Measurements from ENCODE around the gene TMTC3. TPM values are rescaled to one million over a fixed set of nuclear protein-coding genes. Genes with fewer than 3 reads are reported as not detected.

The TMTC3 gene
- total and polyA plus RNA-seq, 2 of the 8 experiments (the other 6 are each of a cell fraction or from before 2014, with no cell fraction given): 7.0 to 45.1 TPM

- Histone ChIP-seq H2BK12ac (ENCODE audit: low read depth, low read length) (no peak overlapping the region), H3K79me2 (ENCODE audit: control insufficient read depth in 1 of 2, insufficient read depth in 2 of 2, low read length in 2 of 2) (peaks cover 0 to 38% of the 10 kb centered on the region in 2 experiments; a peak in 2 of 4 replicates), H2BK120ac (replicated peaks; ENCODE audit: low read depth, low read length) (no peak overlapping the region), H2BK15ac (ENCODE audit: low read length) (no peak overlapping the region), H3K14ac (ENCODE audit: insufficient read length) (no peak overlapping the region), H4K91ac (replicated peaks; ENCODE audit: insufficient read length, low read length) (no peak overlapping the region), H3K4me3 (ENCODE audit: extremely low read depth in 1 of 4, insufficient read depth in 2 of 4, low read depth in 3 of 4, low read length in 4 of 4) (peak overlapping the region; percentile 78 to 88 (median 84)), H3K9me3 (ENCODE audit: insufficient read depth in 2 of 2, low read depth in 1 of 2, low read length in 1 of 2) (no peaks in the 10 kb centered on the region), H2AFZ (ENCODE audit: low read length) (peak overlapping the region; percentile 72; the same call in 1 of the 2 replicates), H4K8ac (ENCODE audit: extremely low read depth, insufficient read depth, low read length) (no peak overlapping the region), H3K4me2 (ENCODE audit: insufficient read depth in 1 of 2, low read depth in 2 of 2, low read length in 2 of 2) (peak overlapping the region; percentile 68 to 85), H3K27ac (ENCODE audit: low read depth, low read length) (no peak overlapping the region), H4K20me1 (replicated peaks in 1 of 2; ENCODE audit: control insufficient read depth in 1 of 2, insufficient read depth in 2 of 2, low read length in 2 of 2) (no peaks in the 10 kb centered on the region), H3K23me2 (ENCODE audit: low read depth, low read length) (peaks cover 4% of the 10 kb centered on the region; the same call in 1 of the 2 replicates), H3K4ac (replicated peaks; ENCODE audit: insufficient read length, low read depth, low read length) (no peak overlapping the region), H2AK5ac (ENCODE audit: low read depth, low read length) (no peak overlapping the region), H3K27me3 (replicated peaks in 1 of 4; ENCODE audit: control insufficient read depth in 3 of 4, extremely low read depth in 1 of 4, insufficient read depth in 3 of 4, low read length in 3 of 4) (no peaks in the 10 kb centered on the region), H3K9ac (replicated peaks in 1 of 4; ENCODE audit: extremely low read depth in 1 of 4, low read depth in 3 of 4, low read length in 3 of 4) (peak overlapping the region; percentile 48 to 56 (median 52); a peak in 4 of 7 replicates), H3K79me1 (ENCODE audit: low read depth, low read length) (no peaks in the 10 kb centered on the region), H2BK5ac (ENCODE audit: low read depth, low read length) (no peak overlapping the region), H3K18ac (ENCODE audit: extremely low read depth, low read length) (no peak overlapping the region), H3K56ac (replicated peaks; ENCODE audit: insufficient read length, low read depth, low read length) (no peak overlapping the region), H3K23ac (ENCODE audit: insufficient read length) (no peak overlapping the region), H4K5ac (ENCODE audit: insufficient read length, low read depth, low read length) (no peak overlapping the region), H2BK20ac (ENCODE audit: low read length) (no peak overlapping the region), H3K36me3 (ENCODE audit: control insufficient read depth in 2 of 4, insufficient read depth in 4 of 4, low read length in 3 of 4) (no peaks in the 10 kb centered on the region; a peak in 1 of 8 replicates), H3K4me1 (replicated peaks in 1 of 4; ENCODE audit: control insufficient read depth in 3 of 4, insufficient read depth in 4 of 4, low read length in 3 of 4) (peaks cover 0 to 18% (median 8%) of the 10 kb centered on the region in 4 experiments; a peak in 5 of 7 replicates)
- no peak for DNase-seq (ENCODE audit: low read depth in 1 of 2, low spot score in 2 of 2)
- ChIA-PET CTCF (ENCODE audit: partially characterized antibody) (interaction anchor here (0.9 kb wide), 1 partner anchor 852 kb away, joined by 4 read pairs; no protein-coding TSS in a partner anchor), POLR2A (ENCODE audit: partially characterized antibody) (interaction anchor here (0.9 kb wide), 1 partner anchor 14 kb away, joined by 4 read pairs; no protein-coding TSS in a partner anchor)
- no peak for FAIRE-seq
- TF ChIP-seq TAF1 (IDR thresholded peaks at IDR 0.05; ENCODE audit: low read depth, low read length) (no peak), RBBP5 (IDR thresholded peaks at IDR 0.05; ENCODE audit: borderline replicate concordance, low read depth, low read length) (no peak), SAP30 (IDR thresholded peaks at IDR 0.05; ENCODE audit: insufficient read depth, insufficient replicate concordance, low read length) (no peak), CEBPB (IDR thresholded peaks at IDR 0.05; ENCODE audit: low read depth, low read length) (no peak), GTF2F1 (IDR thresholded peaks at IDR 0.05; ENCODE audit: borderline replicate concordance, low read depth, low read length) (no peak)
- 20% methylated on average over 13 of the region's 13 CpGs; no CpG with 5 or more reads in 1 of the 2 experiments for WGBS, 2 experiments (ENCODE audit: extremely low coverage in 1 of 2, insufficient coverage in 1 of 2, insufficient read length in 1 of 2, insufficient replicate concordance in 2 of 2, low coverage in 1 of 2, low lambda C conversion rate in 2 of 2, missing lambda C conversion rate in 1 of 2)
These were observed 708 bp upstream of the TMTC3 start for GRCh38 chr12:88141425-88141773.

All from H1 (cell line).